ENCODE data around the gene RAET1G.

DNA sequence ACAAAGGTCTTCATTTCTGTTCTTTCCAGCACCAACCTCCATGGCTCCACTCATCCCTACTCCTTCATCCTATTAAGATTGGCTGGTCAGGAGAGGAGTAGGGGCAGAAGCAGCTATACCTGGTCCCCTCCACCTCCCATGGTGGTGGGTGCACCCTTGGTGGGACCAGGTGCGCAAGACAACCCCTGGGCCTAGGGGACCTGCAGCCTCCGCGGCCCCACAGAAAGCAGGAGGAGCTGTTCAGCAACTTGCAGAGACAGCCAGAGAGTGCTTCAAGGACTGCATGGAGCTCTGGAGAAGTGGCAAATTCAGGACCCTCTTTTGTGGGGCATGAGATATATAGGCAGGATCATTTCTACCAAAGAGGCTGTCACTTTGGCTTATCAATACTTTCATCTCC, 28.7 kb upstream of the RAET1G start:
- TF ChIP-seq EZH2phosphoT487 (IDR thresholded peaks at IDR 0.05; ENCODE audit: insufficient read depth, low read depth) (no peak), EZH2 (IDR thresholded peaks at IDR 0.05; ENCODE audit: insufficient read depth, poor library complexity, severe bottlenecking) (no peak)
